Upper lobe of right lung (tissue), 1 donor: ENCODE results near the gene HDAC7. TPM values are rescaled to one million over a fixed set of nuclear protein-coding genes. Genes with fewer than 3 reads are reported as not detected.

ENCODE experiments used
- ATAC-seq: fragments of 200-7000 bp; cut with Tn5 transposase; one replicate; pipeline ENCODE4 v1.9.1; 2020; ENCODE audit warnings: mild to moderate bottlenecking, moderate library complexity
- DNase-seq: peaks from one replicate; pipeline ENCODE4 v3.0.0-alpha.2; 2020
- H3K27ac ChIP-seq: fragments of 200-600 bp; one replicate; pipeline ENCODE4 v1.8.0; 2022
- H3K27me3 ChIP-seq: fragments of 200-600 bp; one replicate; pipeline ENCODE4 v1.8.0; 2022; ENCODE audit warnings: mild to moderate bottlenecking
- H3K36me3 ChIP-seq: fragments of 200-600 bp; one replicate; pipeline ENCODE4 v1.8.0; 2022
- H3K4me1 ChIP-seq: fragments of 200-600 bp; one replicate; pipeline ENCODE4 v1.8.0; 2022
- H3K4me3 ChIP-seq: fragments of 200-600 bp; one replicate; pipeline ENCODE4 v1.8.0; 2022; ENCODE audit warnings: mild to moderate bottlenecking
- H3K9me3 ChIP-seq: fragments of 200-600 bp; one replicate; pipeline ENCODE4 v1.8.0; 2022
- intact Hi-C: fragments of 100-400 bp; cut with DNase I; formaldehyde crosslinking; loops from one replicate; pipeline ENCODE4 v1.11.0; 2022
- long read RNA-seq: library from polyadenylated mRNA; unstranded; transcript quantifications from one replicate; pipeline ENCODE4 v2.0.0, GENCODE V29; 2021
- total RNA-seq: library from RNA; stranded (reverse); fragmentation: NEBNext Ultra II Directional; extraction: Animal tissue kit (Norgen Biotek cat#: 25700); gene quantifications from one replicate; pipeline ENCODE4 v1.2.1, GENCODE V29; 2021
- TF ChIP-seq, protein P1 (sequence below): fragments of 200-600 bp; IDR thresholded peaks from one replicate; pipeline ENCODE4 v1.8.0; 2022; ENCODE audit warnings: antibody characterized with exemption
- donor health status: DM: no; HTN: yes; CAD: no; lungs with severe emphysema.

HDAC7 gene
- 135 TPM for total RNA-seq
- long read RNA-seq, full-length matches to known transcripts: 11 of 206 reads
- long read RNA-seq, partial matches to known transcripts: 166 of 206 reads
- long read RNA-seq, other reads (novel, unspliced or antisense): 29 of 206 reads

GRCh38 chr12:47819896-47820630 lies at the start of gene HDAC7:
HDAC7 (minus strand) TSS chr12:47819903; CDS start chr12:47819785, 118 bp downstream.
- Histone ChIP-seq H3K27me3 (no peaks in the 10 kb centered on the region), H3K27ac (peak within 1 kb of the TSS; percentile 97), H3K4me3 (peak within 1 kb of the TSS; percentile 82), H3K4me1 (peaks cover 83% of the 10 kb centered on the region), H3K36me3 (no peaks in the 10 kb centered on the region), H3K9me3 (no peaks in the 10 kb centered on the region)
- peak; percentile 76 for ATAC-seq
- intact Hi-C loops: no loop called here
- peak; percentile 92 for DNase-seq
- TF ChIP-seq, protein P1, sequence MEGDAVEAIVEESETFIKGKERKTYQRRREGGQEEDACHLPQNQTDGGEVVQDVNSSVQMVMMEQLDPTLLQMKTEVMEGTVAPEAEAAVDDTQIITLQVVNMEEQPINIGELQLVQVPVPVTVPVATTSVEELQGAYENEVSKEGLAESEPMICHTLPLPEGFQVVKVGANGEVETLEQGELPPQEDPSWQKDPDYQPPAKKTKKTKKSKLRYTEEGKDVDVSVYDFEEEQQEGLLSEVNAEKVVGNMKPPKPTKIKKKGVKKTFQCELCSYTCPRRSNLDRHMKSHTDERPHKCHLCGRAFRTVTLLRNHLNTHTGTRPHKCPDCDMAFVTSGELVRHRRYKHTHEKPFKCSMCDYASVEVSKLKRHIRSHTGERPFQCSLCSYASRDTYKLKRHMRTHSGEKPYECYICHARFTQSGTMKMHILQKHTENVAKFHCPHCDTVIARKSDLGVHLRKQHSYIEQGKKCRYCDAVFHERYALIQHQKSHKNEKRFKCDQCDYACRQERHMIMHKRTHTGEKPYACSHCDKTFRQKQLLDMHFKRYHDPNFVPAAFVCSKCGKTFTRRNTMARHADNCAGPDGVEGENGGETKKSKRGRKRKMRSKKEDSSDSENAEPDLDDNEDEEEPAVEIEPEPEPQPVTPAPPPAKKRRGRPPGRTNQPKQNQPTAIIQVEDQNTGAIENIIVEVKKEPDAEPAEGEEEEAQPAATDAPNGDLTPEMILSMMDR: no peak

- TF ChIP-seq, protein P1: no peak
- H3K4me1 ChIP-seq: peaks cover 19% of the 10 kb centered on the region
- ATAC-seq (peak; percentile 65), DNase-seq (no peak)
- H3K4me3 ChIP-seq: no peak overlapping the region
- no peak overlapping the region for H3K27ac ChIP-seq
- peaks cover 6% of the 10 kb centered on the region for H3K36me3 ChIP-seq
- H3K9me3 ChIP-seq: no peaks in the 10 kb centered on the region
- no peaks in the 10 kb centered on the region for H3K27me3 ChIP-seq
- intact Hi-C loops: no loop called here
Observed at GRCh38 chr12:47868552-47869031, 48.9 kb upstream of the HDAC7 start.

DNA sequence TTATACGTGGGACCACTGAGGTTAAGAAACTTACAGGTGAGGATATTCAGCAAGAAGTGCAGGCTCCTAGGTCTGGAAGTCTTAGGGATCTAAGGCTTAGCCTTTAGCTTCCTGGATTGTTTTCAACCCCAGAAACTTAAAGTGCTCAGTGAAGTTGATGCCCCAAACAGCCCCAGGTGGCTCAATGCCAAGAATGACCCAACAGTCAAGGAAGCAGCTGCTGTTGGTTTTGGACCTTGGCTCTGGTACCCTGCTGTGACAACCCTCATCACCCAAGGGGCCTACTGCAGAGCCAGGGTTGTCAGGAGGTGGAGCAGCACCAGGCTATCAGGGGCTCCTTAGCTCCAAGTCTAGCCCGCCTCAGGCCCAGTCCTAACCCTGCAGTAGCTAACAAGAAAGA lies 48.3 kb upstream of the HDAC7 start:
- TF ChIP-seq, protein P1: no peak
- no peak for DNase-seq
- Histone ChIP-seq H3K4me1 (peaks cover 19% of the 10 kb centered on the region), H3K36me3 (peaks cover 6% of the 10 kb centered on the region), H3K27me3 (no peaks in the 10 kb centered on the region), H3K4me3 (no peak overlapping the region), H3K9me3 (no peaks in the 10 kb centered on the region), H3K27ac (no peak overlapping the region)
- intact Hi-C loops: no loop called here
- no peak for ATAC-seq

GRCh38 chr12:47867495-47867941 lies 47.8 kb upstream of the HDAC7 start:
- peaks cover 6% of the 10 kb centered on the region for H3K36me3 ChIP-seq
- no peaks in the 10 kb centered on the region for H3K9me3 ChIP-seq
- DNase-seq (no peak), ATAC-seq (no peak)
- H3K27me3 ChIP-seq: no peaks in the 10 kb centered on the region
- intact Hi-C loops: no loop called here
- peaks cover 19% of the 10 kb centered on the region for H3K4me1 ChIP-seq
- TF ChIP-seq, protein P1: no peak
- no peak overlapping the region for H3K4me3 ChIP-seq
- H3K27ac ChIP-seq: no peak overlapping the region

GRCh38 chr12:47864646-47865235 lies 45.0 kb upstream of the HDAC7 start:
- DNase-seq: no peak
- Histone ChIP-seq H3K4me1 (peaks cover 6% of the 10 kb centered on the region), H3K4me3 (no peak overlapping the region), H3K9me3 (no peaks in the 10 kb centered on the region), H3K27me3 (no peaks in the 10 kb centered on the region), H3K27ac (no peak overlapping the region), H3K36me3 (peaks cover 6% of the 10 kb centered on the region)
- intact Hi-C loops: no loop called here
- TF ChIP-seq, protein P1: no peak
- no peak for ATAC-seq
